Measurements from ENCODE around the gene FKBP4. TPM values are rescaled to one million over a fixed set of nuclear protein-coding genes. Genes with fewer than 3 reads are reported as not detected.

The FKBP4 gene
- total and polyA plus RNA-seq, 2 donors (not counting 3 experiments of a cell fraction or from before 2014, with no cell fraction given): 31.0 to 85.6 TPM

DNA sequence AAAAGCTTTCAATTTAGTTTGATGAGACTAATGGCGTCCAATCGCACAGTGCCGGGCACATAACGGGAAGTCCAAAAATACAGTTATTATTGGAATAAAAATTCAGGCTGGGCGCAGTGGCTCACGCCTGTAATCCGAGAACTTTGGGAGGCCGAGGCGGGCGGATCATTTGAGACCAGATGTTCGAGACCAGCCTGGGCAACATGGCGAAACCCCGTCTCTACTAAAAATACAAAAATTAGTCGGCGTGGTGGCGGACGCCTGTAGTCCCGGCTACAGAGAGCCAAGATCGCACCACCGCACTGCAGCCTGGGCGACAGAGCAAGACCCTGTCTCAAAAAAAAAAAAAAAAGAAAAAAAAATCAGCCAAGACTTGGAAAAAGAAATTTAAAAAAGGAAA lies 1.2 kb upstream of the FKBP4 start:
- Histone ChIP-seq H3K27me3 (ENCODE audit: control insufficient read depth in 2 of 2, insufficient read depth in 2 of 2, low read length in 2 of 2) (peaks cover 5 to 13% of the 10 kb centered on the region in 2 experiments), H3K79me2 (ENCODE audit: control insufficient read depth, insufficient read depth, low read length) (peaks cover 25% of the 10 kb centered on the region), H3K4me1 (ENCODE audit: control insufficient read depth, extremely low read depth, insufficient read depth, low read length) (peaks cover 23% of the 10 kb centered on the region), H3K4me3 (replicated peaks in 1 of 3; ENCODE audit: insufficient read depth in 1 of 3, low read depth in 1 of 3, low read length in 3 of 3) (no peak overlapping the region), H2AFZ (ENCODE audit: low read depth, low read length) (no peak overlapping the region), H3K4me2 (ENCODE audit: insufficient read depth, low read length) (no peak overlapping the region), H3K9ac (replicated peaks; ENCODE audit: extremely low read depth, insufficient read depth, low read length) (no peak overlapping the region), H4K20me1 (replicated peaks; ENCODE audit: control insufficient read depth, extremely low read depth, insufficient read depth, low read length) (no peaks in the 10 kb centered on the region), H3K36me3 (ENCODE audit: control insufficient read depth in 2 of 2, extremely low read depth in 1 of 2, insufficient read depth in 2 of 2, low read length in 2 of 2) (peaks cover 0 to 3% of the 10 kb centered on the region in 2 experiments), H3K9me3 (replicated peaks; ENCODE audit: control insufficient read depth, insufficient read depth, low read length) (no peaks in the 10 kb centered on the region), H3K9me1 (replicated peaks; ENCODE audit: control insufficient read depth, extremely low read depth, insufficient read depth, low read length) (no peaks in the 10 kb centered on the region), H3K27ac (ENCODE audit: insufficient read depth, low read depth, low read length) (no peak overlapping the region)
- no peak for FAIRE-seq
- BruUV-seq (replicated peaks): no TSS peak
- ChIA-PET CTCF (interaction anchor here (1.4 kb wide), 1 partner anchor 9 kb away, joined by 6 read pairs; no protein-coding TSS in a partner anchor), POLR2A (no interaction called here)
- TF ChIP-seq, protein P1, sequence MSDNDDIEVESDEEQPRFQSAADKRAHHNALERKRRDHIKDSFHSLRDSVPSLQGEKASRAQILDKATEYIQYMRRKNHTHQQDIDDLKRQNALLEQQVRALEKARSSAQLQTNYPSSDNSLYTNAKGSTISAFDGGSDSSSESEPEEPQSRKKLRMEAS (IDR thresholded peaks at IDR 0.05; ENCODE audit: insufficient read depth, insufficient read length): no peak
- no peak for TF ChIP-seq POLR2AphosphoS5 (IDR thresholded peaks at IDR 0.05; ENCODE audit: insufficient read depth, low read depth, low read length)
- TF ChIP-seq, protein P2, sequence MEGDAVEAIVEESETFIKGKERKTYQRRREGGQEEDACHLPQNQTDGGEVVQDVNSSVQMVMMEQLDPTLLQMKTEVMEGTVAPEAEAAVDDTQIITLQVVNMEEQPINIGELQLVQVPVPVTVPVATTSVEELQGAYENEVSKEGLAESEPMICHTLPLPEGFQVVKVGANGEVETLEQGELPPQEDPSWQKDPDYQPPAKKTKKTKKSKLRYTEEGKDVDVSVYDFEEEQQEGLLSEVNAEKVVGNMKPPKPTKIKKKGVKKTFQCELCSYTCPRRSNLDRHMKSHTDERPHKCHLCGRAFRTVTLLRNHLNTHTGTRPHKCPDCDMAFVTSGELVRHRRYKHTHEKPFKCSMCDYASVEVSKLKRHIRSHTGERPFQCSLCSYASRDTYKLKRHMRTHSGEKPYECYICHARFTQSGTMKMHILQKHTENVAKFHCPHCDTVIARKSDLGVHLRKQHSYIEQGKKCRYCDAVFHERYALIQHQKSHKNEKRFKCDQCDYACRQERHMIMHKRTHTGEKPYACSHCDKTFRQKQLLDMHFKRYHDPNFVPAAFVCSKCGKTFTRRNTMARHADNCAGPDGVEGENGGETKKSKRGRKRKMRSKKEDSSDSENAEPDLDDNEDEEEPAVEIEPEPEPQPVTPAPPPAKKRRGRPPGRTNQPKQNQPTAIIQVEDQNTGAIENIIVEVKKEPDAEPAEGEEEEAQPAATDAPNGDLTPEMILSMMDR (IDR thresholded peaks at IDR 0.05; ENCODE audit: extremely low read depth in 1 of 2, insufficient read depth in 1 of 2, low read depth in 1 of 2, low read length in 2 of 2): no peak
- dilution Hi-C loops (cut with MboI; ENCODE audit: extremely low pct_ligation_motif_present, low sequenced_read_pairs) (no loop called here), intact Hi-C loops (cut with micrococcal nuclease) (no loop called here)
- DNase-seq (ENCODE audit: low read depth, low spot score): no peak

DNA sequence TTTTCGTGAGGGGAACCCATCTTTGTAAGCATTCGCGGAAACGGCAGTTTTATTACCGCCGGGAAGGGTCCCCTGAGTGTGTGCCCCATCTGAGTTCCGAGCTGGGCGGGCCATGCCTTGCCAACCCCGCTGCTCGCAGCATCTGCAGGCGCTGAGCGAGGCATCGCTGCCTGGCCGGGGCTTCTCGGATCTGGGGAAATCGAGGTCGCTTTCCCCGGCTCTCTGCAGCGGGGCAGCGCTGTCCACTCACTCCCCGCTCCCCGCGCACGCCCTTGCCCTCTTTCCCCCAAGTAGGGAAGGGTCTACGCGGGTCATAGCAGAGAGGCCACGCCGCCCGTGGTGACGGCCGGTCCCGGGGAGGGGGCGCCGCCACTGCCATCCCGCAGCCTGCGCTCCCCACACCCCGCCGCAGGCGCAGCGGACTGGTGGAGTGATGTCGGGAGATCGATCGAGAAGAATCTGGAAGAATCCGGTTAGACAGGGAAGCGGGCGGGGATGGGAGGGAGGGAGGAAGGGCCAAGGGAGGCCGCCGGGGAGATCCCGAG lies 507 bp upstream of the FKBP4 start:
- intact Hi-C loops (cut with micrococcal nuclease): loop anchor here (2.0 kb wide), 1 partner anchor 243 kb away; no protein-coding TSS in a partner anchor
- TF ChIP-seq EZH2 (IDR thresholded peaks at IDR 0.05; ENCODE audit: borderline replicate concordance, low read depth, low read length, severe bottlenecking) (peak; percentile 87), GATA2 (IDR thresholded peaks at IDR 0.05; ENCODE audit: insufficient read depth, insufficient read length, low read depth, low read length) (no peak)
- Histone ChIP-seq H3K27me3 (ENCODE audit: control insufficient read depth in 2 of 2, insufficient read depth in 2 of 2, low read length in 2 of 2) (peaks cover 5 to 8% of the 10 kb centered on the region in 2 experiments), H3K9me3 (replicated peaks; ENCODE audit: control insufficient read depth, insufficient read depth, low read length) (no peaks in the 10 kb centered on the region), H3K9me1 (replicated peaks; ENCODE audit: control insufficient read depth, extremely low read depth, insufficient read depth, low read length) (no peaks in the 10 kb centered on the region), H3K4me1 (ENCODE audit: control insufficient read depth, extremely low read depth, insufficient read depth, low read length) (peaks cover 23% of the 10 kb centered on the region), H3K79me2 (ENCODE audit: control insufficient read depth, insufficient read depth, low read length) (peaks cover 25% of the 10 kb centered on the region), H4K20me1 (replicated peaks; ENCODE audit: control insufficient read depth, extremely low read depth, insufficient read depth, low read length) (no peaks in the 10 kb centered on the region), H3K9ac (replicated peaks; ENCODE audit: extremely low read depth, insufficient read depth, low read length) (peak overlapping the region; percentile 8), H3K36me3 (ENCODE audit: control insufficient read depth in 2 of 2, extremely low read depth in 1 of 2, insufficient read depth in 2 of 2, low read length in 2 of 2) (peaks cover 6 to 7% of the 10 kb centered on the region in 2 experiments), H3K4me3 (replicated peaks in 1 of 3; ENCODE audit: insufficient read depth in 1 of 3, low read depth in 1 of 3, low read length in 3 of 3) (peak overlapping the region in 2 of 3 experiments; percentile 48 to 69), H2AFZ (ENCODE audit: low read depth, low read length) (peak overlapping the region; percentile 62), H3K4me2 (ENCODE audit: insufficient read depth, low read length) (peak overlapping the region; percentile 35), H3K27ac (ENCODE audit: insufficient read depth, low read depth, low read length) (no peak overlapping the region)
- no TSS peak for BruUV-seq (replicated peaks)
- no peak for DNase-seq (ENCODE audit: low read depth, low spot score)
- ChIA-PET CTCF (interaction anchor here (1.2 to 3.1 kb wide), 2 partner anchors 11 to 19 kb away, joined by 8 to 31 read pairs; partner anchors contain the start of gene ITFG2), POLR2A (no interaction called here)
- FAIRE-seq: no peak
- dilution Hi-C loops (cut with MboI; ENCODE audit: extremely low pct_ligation_motif_present, low sequenced_read_pairs): no loop called here
